ENCODE data around the gene IGFBP5. TPM values are rescaled to one million over a fixed set of nuclear protein-coding genes. Genes with fewer than 3 reads are reported as not detected.
A peak's percentile ranks its signal among the peaks of the same experiment; 100 is the strongest.

IGFBP5 gene
- total and polyA plus RNA-seq, 2 experiments from 2014 or later = 113 to 232 TPM

DNA sequence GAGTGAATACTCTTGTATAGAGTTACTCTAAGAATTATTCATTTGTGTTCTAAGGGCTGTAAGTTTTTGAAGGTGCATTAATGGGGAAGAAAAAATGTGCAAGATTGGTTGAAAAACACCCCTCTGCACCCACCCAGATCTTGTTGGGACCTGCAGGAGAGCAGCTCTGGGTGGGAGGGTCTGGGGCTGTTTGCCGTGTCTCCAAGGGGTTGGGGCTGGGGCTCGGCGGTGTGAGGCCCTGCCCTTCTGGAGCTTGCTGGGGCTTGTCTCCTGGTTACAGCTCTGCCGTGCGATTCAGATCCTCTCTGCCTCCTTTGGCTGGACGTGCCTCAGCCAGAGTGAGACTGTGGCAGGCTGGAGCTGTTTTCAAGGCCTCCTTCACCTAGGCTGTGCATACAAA, 36.1 kb downstream of the IGFBP5 start:
- Histone ChIP-seq H3K4me1 (ENCODE audit: insufficient read depth) (peaks cover 11% of the 10 kb centered on the region), H3K79me2 (peaks cover 19% of the 10 kb centered on the region), H3K4me3 (no peak overlapping the region), H3K27ac (peak overlapping the region; percentile 51), H3K36me3 (replicated peaks; ENCODE audit: insufficient read depth, low read depth) (no peaks in the 10 kb centered on the region), H2AFZ (no peak overlapping the region), H3K9me3 (ENCODE audit: low read depth) (no peaks in the 10 kb centered on the region), H3K4me2 (peak overlapping the region; percentile 46), H3K9me2 (replicated peaks; ENCODE audit: insufficient read depth) (no peaks in the 10 kb centered on the region), H3K27me3 (no peaks in the 10 kb centered on the region), H4K20me1 (ENCODE audit: insufficient read depth, poor library complexity, severe bottlenecking) (no peaks in the 10 kb centered on the region)
- TF ChIP-seq EZH2phosphoT487 (IDR thresholded peaks at IDR 0.05; ENCODE audit: low read depth, severe bottlenecking, unreplicated experiment) (no peak), EZH2 (IDR thresholded peaks at IDR 0.05; ENCODE audit: borderline replicate concordance) (no peak)
- TF ChIP-seq, protein P1, sequence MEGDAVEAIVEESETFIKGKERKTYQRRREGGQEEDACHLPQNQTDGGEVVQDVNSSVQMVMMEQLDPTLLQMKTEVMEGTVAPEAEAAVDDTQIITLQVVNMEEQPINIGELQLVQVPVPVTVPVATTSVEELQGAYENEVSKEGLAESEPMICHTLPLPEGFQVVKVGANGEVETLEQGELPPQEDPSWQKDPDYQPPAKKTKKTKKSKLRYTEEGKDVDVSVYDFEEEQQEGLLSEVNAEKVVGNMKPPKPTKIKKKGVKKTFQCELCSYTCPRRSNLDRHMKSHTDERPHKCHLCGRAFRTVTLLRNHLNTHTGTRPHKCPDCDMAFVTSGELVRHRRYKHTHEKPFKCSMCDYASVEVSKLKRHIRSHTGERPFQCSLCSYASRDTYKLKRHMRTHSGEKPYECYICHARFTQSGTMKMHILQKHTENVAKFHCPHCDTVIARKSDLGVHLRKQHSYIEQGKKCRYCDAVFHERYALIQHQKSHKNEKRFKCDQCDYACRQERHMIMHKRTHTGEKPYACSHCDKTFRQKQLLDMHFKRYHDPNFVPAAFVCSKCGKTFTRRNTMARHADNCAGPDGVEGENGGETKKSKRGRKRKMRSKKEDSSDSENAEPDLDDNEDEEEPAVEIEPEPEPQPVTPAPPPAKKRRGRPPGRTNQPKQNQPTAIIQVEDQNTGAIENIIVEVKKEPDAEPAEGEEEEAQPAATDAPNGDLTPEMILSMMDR (IDR thresholded peaks at IDR 0.05; ENCODE audit: poor library complexity) = no peak
- 56% methylated on average over 6 of the region's 6 CpGs for WGBS (ENCODE audit: low lambda C conversion rate, missing lambda C conversion rate)
- no peak for DNase-seq (ENCODE audit: low spot score)

DNA sequence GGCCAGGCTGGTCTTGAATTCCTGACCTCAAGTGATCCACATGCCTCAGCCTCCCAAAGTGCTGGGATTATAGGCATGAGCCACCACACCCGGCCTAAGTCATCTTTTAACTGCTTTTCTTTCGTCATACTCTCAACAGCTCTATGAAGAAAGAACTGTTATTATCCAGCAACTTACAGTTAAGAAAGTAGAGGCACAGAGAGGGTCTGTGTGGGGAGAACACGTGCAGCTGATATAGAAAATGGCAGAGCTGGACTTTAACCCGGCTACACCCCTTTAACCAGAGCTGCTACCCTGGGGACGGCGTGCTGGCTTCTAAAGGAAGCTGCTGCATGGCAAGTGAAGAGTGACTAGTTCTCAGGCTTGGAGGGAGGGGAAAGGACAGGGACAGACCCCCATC, 36.6 kb downstream of the IGFBP5 start:
- Histone ChIP-seq H3K36me3 (replicated peaks; ENCODE audit: insufficient read depth, low read depth) (no peaks in the 10 kb centered on the region), H3K4me2 (peak overlapping the region; percentile 46), H3K4me3 (no peak overlapping the region), H3K9me3 (ENCODE audit: low read depth) (no peaks in the 10 kb centered on the region), H3K79me2 (peaks cover 21% of the 10 kb centered on the region), H4K20me1 (ENCODE audit: insufficient read depth, poor library complexity, severe bottlenecking) (no peaks in the 10 kb centered on the region), H3K9me2 (replicated peaks; ENCODE audit: insufficient read depth) (no peaks in the 10 kb centered on the region), H2AFZ (no peak overlapping the region), H3K27ac (peak overlapping the region; percentile 51), H3K27me3 (no peaks in the 10 kb centered on the region), H3K4me1 (ENCODE audit: insufficient read depth) (peaks cover 13% of the 10 kb centered on the region)
- 62% methylated on average over 6 of the region's 6 CpGs for WGBS (ENCODE audit: low lambda C conversion rate, missing lambda C conversion rate)
- TF ChIP-seq EZH2phosphoT487 (IDR thresholded peaks at IDR 0.05; ENCODE audit: low read depth, severe bottlenecking, unreplicated experiment) (no peak), EZH2 (IDR thresholded peaks at IDR 0.05; ENCODE audit: borderline replicate concordance) (no peak)
- TF ChIP-seq, protein P1 (IDR thresholded peaks at IDR 0.05; ENCODE audit: poor library complexity) = no peak
- DNase-seq (ENCODE audit: low spot score) = peak; percentile 54

DNA sequence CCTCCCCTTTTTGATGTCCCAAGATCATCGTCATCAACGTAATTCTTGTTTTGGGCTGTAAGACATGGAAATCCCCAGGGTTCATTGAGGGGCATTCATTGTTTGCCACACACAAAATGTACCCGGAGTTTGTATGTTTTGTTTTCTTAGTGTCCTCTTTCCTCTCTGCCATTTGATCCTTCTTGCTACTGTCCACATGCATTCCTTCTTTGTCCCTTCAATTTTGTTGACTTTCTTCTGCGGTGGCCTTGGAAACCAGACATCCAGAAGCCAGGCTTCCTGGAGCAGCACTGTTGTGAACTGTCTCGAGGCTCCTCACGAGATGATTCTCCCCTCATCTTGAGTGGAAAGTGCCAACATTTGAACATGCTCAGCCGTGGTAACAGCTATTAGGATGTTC, 37.4 kb downstream of the IGFBP5 start:
- Histone ChIP-seq H3K4me2 (no peak overlapping the region), H3K9me3 (ENCODE audit: low read depth) (no peaks in the 10 kb centered on the region), H3K27me3 (no peaks in the 10 kb centered on the region), H3K4me1 (ENCODE audit: insufficient read depth) (peaks cover 13% of the 10 kb centered on the region), H3K9me2 (replicated peaks; ENCODE audit: insufficient read depth) (no peaks in the 10 kb centered on the region), H3K4me3 (no peak overlapping the region), H3K27ac (no peak overlapping the region), H3K36me3 (replicated peaks; ENCODE audit: insufficient read depth, low read depth) (no peaks in the 10 kb centered on the region), H3K79me2 (peaks cover 21% of the 10 kb centered on the region), H4K20me1 (ENCODE audit: insufficient read depth, poor library complexity, severe bottlenecking) (no peaks in the 10 kb centered on the region), H2AFZ (no peak overlapping the region)
- WGBS (ENCODE audit: low lambda C conversion rate, missing lambda C conversion rate) = 77% methylated on average over 7 of the region's 7 CpGs
- DNase-seq (ENCODE audit: low spot score) = no peak
- TF ChIP-seq EZH2 (IDR thresholded peaks at IDR 0.05; ENCODE audit: borderline replicate concordance) (no peak), EZH2phosphoT487 (IDR thresholded peaks at IDR 0.05; ENCODE audit: low read depth, severe bottlenecking, unreplicated experiment) (no peak)
- TF ChIP-seq, protein P1 (IDR thresholded peaks at IDR 0.05; ENCODE audit: poor library complexity) = no peak
